NCI-H2081 treated with DMSO at 0.1 percent for 48 hours (cell line): ENCODE measurements around the gene CEMP1.

Experiments
- DNase-seq: peaks from one replicate; lab custom pipeline; 2025; lab: John Stamatoyannopoulos, UW

Gene CEMP1

GRCh38 chr16:2500430-2500917 is 30.7 kb downstream of the CEMP1 start:
- no peak for DNase-seq

GRCh38 chr16:2499890-2500429 is 31.2 kb downstream of the CEMP1 start:
- DNase-seq: no peak

- no peak for DNase-seq
These were observed 31.8 kb downstream of the CEMP1 start for GRCh38 chr16:2499454-2499853.

- no peak for DNase-seq
These were observed 32.5 kb downstream of the CEMP1 start for GRCh38 chr16:2498531-2499253.

- DNase-seq: no peak
These were observed 33.3 kb downstream of the CEMP1 start for GRCh38 chr16:2497695-2498484.

- DNase-seq: no peak
These were observed 34.0 kb downstream of the CEMP1 start for GRCh38 chr16:2497116-2497630.

GRCh38 chr16:2496223-2497115 is 34.7 kb downstream of the CEMP1 start:
- DNase-seq: no peak

- no peak for DNase-seq
These were observed 36.2 kb downstream of the CEMP1 start for GRCh38 chr16:2495041-2495440.

- DNase-seq: no peak
These were observed 36.6 kb downstream of the CEMP1 start for GRCh38 chr16:2494616-2495015.

GRCh38 chr16:2493605-2494004 is 37.6 kb downstream of the CEMP1 start:
- DNase-seq: no peak

GRCh38 chr16:2492292-2492691 is 38.9 kb downstream of the CEMP1 start:
- DNase-seq: no peak

- DNase-seq: no peak
These were observed 40.8 kb downstream of the CEMP1 start for GRCh38 chr16:2490190-2491105.

- DNase-seq: no peak
These were observed 41.6 kb downstream of the CEMP1 start for GRCh38 chr16:2489581-2489980.

GRCh38 chr16:2487903-2488531 is 43.2 kb downstream of the CEMP1 start:
- DNase-seq: no peak

GRCh38 chr16:2487517-2487842 is 43.7 kb downstream of the CEMP1 start:
- no peak for DNase-seq

- DNase-seq: no peak
These were observed 44.3 kb downstream of the CEMP1 start for GRCh38 chr16:2486645-2487516.

- no peak for DNase-seq
These were observed 45.2 kb downstream of the CEMP1 start for GRCh38 chr16:2485811-2486507.

- no peak for DNase-seq
These were observed 46.2 kb downstream of the CEMP1 start for GRCh38 chr16:2484898-2485508.
